ENCODE results near the gene TRABD2B. TPM values are rescaled to one million over a fixed set of nuclear protein-coding genes. Genes with fewer than 3 reads are reported as not detected.

Gene TRABD2B
- polyA plus RNA-seq, 1 of the 3 experiments (the other 2 are of a cell fraction): 0.03 TPM

- 39% methylated on average over 2 of the region's 2 CpGs for WGBS (ENCODE audit: low lambda C conversion rate)
- POLR2A ChIA-PET: no interaction called here
- no peaks in the 10 kb centered on the region for H3K36me3 ChIP-seq (replicated peaks in 1 of 2; ENCODE audit: control insufficient read depth in 1 of 2, insufficient read depth in 2 of 2, low read length in 1 of 2)
Measured at GRCh38 chr1:48026275-48026674, 29.1 kb upstream of the TRABD2B start.

More at GRCh38 chr1:48026275-48026674, 29.1 kb upstream of the TRABD2B start:
- Histone ChIP-seq H3K79me2 (ENCODE audit: insufficient read depth) (no peaks in the 10 kb centered on the region), H4K20me1 (ENCODE audit: insufficient read depth) (no peaks in the 10 kb centered on the region), H3K9ac (no peak overlapping the region), H3K9me2 (no peaks in the 10 kb centered on the region), H2AFZ (ENCODE audit: low read depth) (no peak overlapping the region), H3F3A (replicated peaks; ENCODE audit: insufficient read depth) (no peaks in the 10 kb centered on the region), H3K9me3 (no peaks in the 10 kb centered on the region), H3K4me3 (ENCODE audit: low read depth in 2 of 2, low read length in 1 of 2) (no peak overlapping the region), H3K4me1 (ENCODE audit: control insufficient read depth in 1 of 2, insufficient read depth in 2 of 2, low read depth in 1 of 2, low read length in 1 of 2) (peaks cover 0 to 9% of the 10 kb centered on the region in 2 experiments; a peak in 1 of 4 replicates), H3K27ac (ENCODE audit: low read depth in 2 of 2, low read length in 1 of 2) (no peak overlapping the region), H3K4me2 (no peak overlapping the region), H3K27me3 (ENCODE audit: insufficient read depth) (no peaks in the 10 kb centered on the region)
- TF ChIP-seq RXRA (IDR thresholded peaks at IDR 0.05; ENCODE audit: borderline replicate concordance, low read depth) (no peak), USF1 (IDR thresholded peaks at IDR 0.05; ENCODE audit: borderline replicate concordance, low read depth) (no peak), FOSL2 (IDR thresholded peaks at IDR 0.05; ENCODE audit: borderline replicate concordance, low read depth) (no peak), MEF2A (IDR thresholded peaks at IDR 0.05; ENCODE audit: borderline replicate concordance, low read depth) (no peak), PBX3 (IDR thresholded peaks at IDR 0.05) (no peak), REST (IDR thresholded peaks at IDR 0.05; ENCODE audit: low read depth, low read length) (no peak), NRF1 (IDR thresholded peaks at IDR 0.05; ENCODE audit: low read depth, low read length) (no peak), TAF1 (IDR thresholded peaks at IDR 0.05; ENCODE audit: borderline replicate concordance, low read depth, low read length) (no peak), ZBTB33 (IDR thresholded peaks at IDR 0.05; ENCODE audit: borderline replicate concordance, low read depth) (no peak), MXI1 (IDR thresholded peaks at IDR 0.05; ENCODE audit: low read depth, low read length) (no peak), EP300 (IDR thresholded peaks at IDR 0.05; ENCODE audit: borderline replicate concordance in 1 of 2, low read depth in 1 of 2, low read length in 1 of 2) (no peak), CTCF (IDR thresholded peaks at IDR 0.05) (no peak), CHD2 (IDR thresholded peaks at IDR 0.05; ENCODE audit: low read length, partially characterized antibody) (no peak), SMC3 (IDR thresholded peaks at IDR 0.05; ENCODE audit: low read depth, low read length) (no peak), YY1 (IDR thresholded peaks at IDR 0.05; ENCODE audit: low read depth) (no peak), GATA2 (CRISPR knock-in tag; IDR thresholded peaks at IDR 0.05) (no peak), EZH2phosphoT487 (IDR thresholded peaks at IDR 0.05; ENCODE audit: borderline replicate concordance, low read depth) (no peak)
- CTCF ChIA-PET: interaction anchor here (1.2 to 2.5 kb wide), 3 partner anchors 14 to 35 kb away, joined by 3 to 14 read pairs (median 5); no protein-coding TSS in a partner anchor
- no peak for DNase-seq

Measured in SK-N-SH (cell line).